Kidney epithelial cell (primary cell): ENCODE data around the gene PKD1L1. TPM values are rescaled to one million over a fixed set of nuclear protein-coding genes. Genes with fewer than 3 reads are reported as not detected.

ENCODE experiments used
- DNase-seq: peaks from one replicate; pipeline ENCODE4 v3.0.0-alpha.2; 2010; ENCODE audit warnings: low read depth
- H3K27me3 ChIP-seq: 2 replicates; pipeline ENCODE4 v1.6.0; 2011; ENCODE audit warnings: low read length; ENCODE audit not compliant: control insufficient read depth, insufficient read depth
- H3K36me3 ChIP-seq: 2 replicates; pipeline ENCODE4 v1.5.1; 2011; ENCODE audit warnings: low read length; ENCODE audit not compliant: control insufficient read depth, insufficient read depth
- H3K4me3 ChIP-seq: 2 replicates; pipeline ENCODE4 v1.5.1; 2011; ENCODE audit warnings: low read depth, mild to moderate bottlenecking, control low read depth, low read length
- CTCF ChIP-seq: IDR thresholded peaks from 2 replicates; pipeline ENCODE4 v1.5.1; 2011; ENCODE audit warnings: mild to moderate bottlenecking, moderate library complexity, low read length, control low read depth, inconsistent platforms; ENCODE audit not compliant: insufficient read depth, poor library complexity, severe bottlenecking
- total RNA-seq: library from RNA; depleted of rRNA; stranded (reverse); fragments of >200 nt; gene quantifications from 2 replicates; pipeline ENCODE4 v1.2.3, GENCODE V29; 2015

The PKD1L1 gene
- total RNA-seq, 1 donor from 2014 or later: 0.08 TPM

GRCh38 chr7:47807756-47808155 is 140.5 kb downstream of the PKD1L1 start:
- no peak for DNase-seq
- no peak for TF ChIP-seq CTCF
- Histone ChIP-seq H3K4me3 (no peak overlapping the region), H3K36me3 (no peaks in the 10 kb centered on the region), H3K27me3 (no peaks in the 10 kb centered on the region)

GRCh38 chr7:47807126-47807525 is 141.1 kb downstream of the PKD1L1 start:
- no peak for DNase-seq
- Histone ChIP-seq H3K27me3 (no peaks in the 10 kb centered on the region), H3K36me3 (no peaks in the 10 kb centered on the region), H3K4me3 (no peak overlapping the region)
- TF ChIP-seq CTCF: no peak

- Histone ChIP-seq H3K36me3 (no peaks in the 10 kb centered on the region), H3K4me3 (no peak overlapping the region), H3K27me3 (no peaks in the 10 kb centered on the region)
- TF ChIP-seq CTCF: no peak
- DNase-seq: no peak
Measured at GRCh38 chr7:47806701-47807103, 141.6 kb downstream of the PKD1L1 start.

- no peak for TF ChIP-seq CTCF
- no peak for DNase-seq
- Histone ChIP-seq H3K4me3 (no peak overlapping the region), H3K27me3 (no peaks in the 10 kb centered on the region), H3K36me3 (no peaks in the 10 kb centered on the region)
Measured at GRCh38 chr7:47804767-47805545, 143.3 kb downstream of the PKD1L1 start.

GRCh38 chr7:47803846-47804245 is 144.4 kb downstream of the PKD1L1 start:
- TF ChIP-seq CTCF: no peak
- Histone ChIP-seq H3K36me3 (no peaks in the 10 kb centered on the region), H3K4me3 (no peak overlapping the region), H3K27me3 (no peaks in the 10 kb centered on the region)
- DNase-seq: no peak

- Histone ChIP-seq H3K36me3 (no peaks in the 10 kb centered on the region), H3K4me3 (no peak overlapping the region)
- TF ChIP-seq CTCF: no peak
Measured at GRCh38 chr7:47803025-47803424, 145.2 kb downstream of the PKD1L1 start.

More at GRCh38 chr7:47803025-47803424, 145.2 kb downstream of the PKD1L1 start:
- DNase-seq: no peak
- H3K27me3 ChIP-seq: no peaks in the 10 kb centered on the region
